Gastrocnemius medialis (tissue), 4 donors: ENCODE measurements around the gene PBX3. TPM values are rescaled to one million over a fixed set of nuclear protein-coding genes. Genes with fewer than 3 reads are reported as not detected.

ENCODE experiments used
- ATAC-seq, 2 donors: fragments of 150-250 bp; one replicate each; pipeline ENCODE4 v1.9.1; 2016
- DNase-seq, 2 donors: peaks; one replicate each; pipeline ENCODE4 v3.0.0-alpha.2; 2019
- H3K27ac ChIP-seq, 4 donors: fragments of 200-600 bp; sonication (generic); 1 replicate in 1 of 4; 2 replicates in 3 of 4; pipeline ENCODE4 v1.5.1; 2016 to 2018; ENCODE audit warnings: mild to moderate bottlenecking in 2 of 4, moderate library complexity in 1 of 4
- H3K27me3 ChIP-seq, 3 donors: fragments of 200-600 bp; sonication (generic) in 2 of 3; 1 replicate in 1 of 3; 2 replicates in 2 of 3; pipeline versions ENCODE4 v1.5.1 to v1.6.0; 2016 to 2019; ENCODE audit warnings: mild to moderate bottlenecking in 1 of 3, moderate library complexity in 1 of 3
- H3K36me3 ChIP-seq, 2 donors: fragments of 200-600 bp; sonication (generic) in 1 of 2; one replicate each; pipeline ENCODE4 v1.5.1; 2017 to 2018
- H3K4me1 ChIP-seq, 2 donors: fragments of 200-600 bp; sonication (generic) in 1 of 2; one replicate each; pipeline ENCODE4 v1.5.1; 2016 to 2017; ENCODE audit warnings: mild to moderate bottlenecking in 2 of 2
- H3K4me3 ChIP-seq, 4 donors: fragments of 200-600 bp; sonication (generic) in 3 of 4; 1 replicate in 1 of 4; 2 replicates in 3 of 4; pipeline ENCODE4 v1.5.1; 2016 to 2019; ENCODE audit warnings: mild to moderate bottlenecking in 2 of 4
- H3K9me3 ChIP-seq, 3 donors: fragments of 200-600 bp; sonication (generic) in 2 of 3; 1 replicate in 1 of 3; 2 replicates in 2 of 3; pipeline ENCODE4 v1.5.1; 2016 to 2019
- POLR2A ChIP-seq, 2 donors: fragments of 450-650 bp; IDR thresholded peaks; one replicate each; pipeline ENCODE4 v1.6.1; 2017; ENCODE audit warnings: antibody characterized with exemption in 2 of 2, mild to moderate bottlenecking in 2 of 2, moderate library complexity in 2 of 2
- in situ Hi-C, 4 donors: fragments of 200-750 bp; cut with MboI; loops; one replicate each; pipeline versions ENCODE4 v1.15.0 to v1.8.0; 2017; ENCODE audit warnings: low sequenced_read_pairs in 4 of 4
- intact Hi-C: fragments of 100-400 bp; cut with DNase I; formaldehyde crosslinking; loops from one replicate; pipeline ENCODE4 v1.15.1; 2023; ENCODE audit warnings: low total_unique reads
- total RNA-seq, 4 donors: library from RNA; depleted of rRNA; stranded (reverse); fragments of >200 nt; gene quantifications; one replicate each; pipeline versions ENCODE4 v1.1.0 to v1.2.3, GENCODE V29; 2016
- TF ChIP-seq, protein P1 (sequence below), 5 experiments: fragments of 450-650 bp in 3 of 5; fragments of 200-600 bp in 2 of 5; sonication (generic) in 2 of 5; IDR thresholded peaks in 4 of 5; conservative IDR thresholded peaks in 1 of 5; 1 replicate in 4 of 5; 2 replicates in 1 of 5; pipeline ENCODE4 v1.5.1; 2016 to 2019; ENCODE audit warnings: antibody characterized with exemption in 5 of 5, mild to moderate bottlenecking in 3 of 5, moderate library complexity in 3 of 5

Gene PBX3
- total RNA-seq, 4 donors from 2014 or later, result 6.6 to 31.0 (median 9.6) TPM

GRCh38 chr9:125743682-125744428 lies 3.3 kb upstream of the PBX3 start:
- TF ChIP-seq POLR2A (IDR thresholded peaks at IDR 0.05), result no peak
- TF ChIP-seq, protein P1, sequence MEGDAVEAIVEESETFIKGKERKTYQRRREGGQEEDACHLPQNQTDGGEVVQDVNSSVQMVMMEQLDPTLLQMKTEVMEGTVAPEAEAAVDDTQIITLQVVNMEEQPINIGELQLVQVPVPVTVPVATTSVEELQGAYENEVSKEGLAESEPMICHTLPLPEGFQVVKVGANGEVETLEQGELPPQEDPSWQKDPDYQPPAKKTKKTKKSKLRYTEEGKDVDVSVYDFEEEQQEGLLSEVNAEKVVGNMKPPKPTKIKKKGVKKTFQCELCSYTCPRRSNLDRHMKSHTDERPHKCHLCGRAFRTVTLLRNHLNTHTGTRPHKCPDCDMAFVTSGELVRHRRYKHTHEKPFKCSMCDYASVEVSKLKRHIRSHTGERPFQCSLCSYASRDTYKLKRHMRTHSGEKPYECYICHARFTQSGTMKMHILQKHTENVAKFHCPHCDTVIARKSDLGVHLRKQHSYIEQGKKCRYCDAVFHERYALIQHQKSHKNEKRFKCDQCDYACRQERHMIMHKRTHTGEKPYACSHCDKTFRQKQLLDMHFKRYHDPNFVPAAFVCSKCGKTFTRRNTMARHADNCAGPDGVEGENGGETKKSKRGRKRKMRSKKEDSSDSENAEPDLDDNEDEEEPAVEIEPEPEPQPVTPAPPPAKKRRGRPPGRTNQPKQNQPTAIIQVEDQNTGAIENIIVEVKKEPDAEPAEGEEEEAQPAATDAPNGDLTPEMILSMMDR (IDR thresholded peaks at IDR 0.05 in 4 of 5, conservative IDR thresholded peaks at IDR 0.05 in 1 of 5), result no peak
- Histone ChIP-seq H3K9me3 (no peaks in the 10 kb centered on the region), H3K4me3 (no peak overlapping the region), H3K4me1 (peaks cover 3 to 15% of the 10 kb centered on the region in 2 donors), H3K27me3 (peaks cover 8 to 14% (median 10%) of the 10 kb centered on the region in 3 donors), H3K27ac (no peak overlapping the region), H3K36me3 (no peaks in the 10 kb centered on the region)
- ATAC-seq (no peak), DNase-seq (no peak)
- in situ Hi-C loops (no loop called here), intact Hi-C loops (no loop called here)

DNA sequence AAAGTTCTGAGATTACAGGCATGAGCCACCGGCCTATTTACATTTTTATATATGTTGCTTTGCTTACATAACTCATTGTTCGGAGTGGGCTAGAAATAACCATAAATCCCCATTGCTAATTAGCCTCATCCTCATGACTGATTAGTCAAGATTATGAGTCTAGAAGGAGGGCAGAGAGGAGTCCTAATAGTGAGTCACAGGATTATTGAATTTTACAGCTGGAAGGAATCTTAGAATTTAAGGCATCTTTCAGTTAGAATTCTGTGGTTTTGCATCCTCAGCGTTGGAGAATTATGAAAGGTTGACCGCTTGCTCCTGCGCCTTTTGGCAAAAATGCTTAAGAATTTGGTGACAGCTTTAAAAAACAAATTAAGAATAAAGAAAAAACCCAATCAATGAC lies 2.6 kb upstream of the PBX3 start:
- Histone ChIP-seq H3K4me1 (peaks cover 3 to 15% of the 10 kb centered on the region in 2 donors), H3K27ac (no peak overlapping the region), H3K9me3 (no peaks in the 10 kb centered on the region), H3K4me3 (no peak overlapping the region), H3K27me3 (peaks cover 12 to 21% (median 18%) of the 10 kb centered on the region in 3 donors), H3K36me3 (no peaks in the 10 kb centered on the region)
- DNase-seq (no peak), ATAC-seq (no peak)
- in situ Hi-C loops, result no loop called here
- TF ChIP-seq, protein P1 (IDR thresholded peaks at IDR 0.05 in 4 of 5, conservative IDR thresholded peaks at IDR 0.05 in 1 of 5), result no peak
- TF ChIP-seq POLR2A (IDR thresholded peaks at IDR 0.05), result no peak
- intact Hi-C loops, result no loop called here

DNA sequence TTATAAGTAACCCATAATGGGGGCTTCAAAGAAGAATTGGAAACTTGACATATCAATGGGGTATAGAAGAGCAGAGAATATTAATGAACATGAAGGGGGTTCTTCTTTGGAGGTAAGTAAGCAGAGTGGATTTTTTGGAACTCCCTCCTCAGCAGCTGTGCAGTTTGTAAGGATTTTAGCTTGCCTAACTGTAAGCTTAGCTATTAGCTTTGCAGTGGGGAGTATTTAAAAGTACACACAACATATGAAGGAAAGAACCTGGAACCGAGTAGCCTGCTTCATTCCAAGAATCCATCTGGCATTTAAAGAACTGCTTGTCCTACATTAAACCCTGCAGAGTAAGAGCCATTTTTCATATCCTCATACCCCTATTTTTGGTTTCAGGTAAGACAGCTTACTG lies 2.2 kb upstream of the PBX3 start:
- Histone ChIP-seq H3K4me1 (peaks cover 3 to 15% of the 10 kb centered on the region in 2 donors), H3K9me3 (no peaks in the 10 kb centered on the region), H3K36me3 (no peaks in the 10 kb centered on the region), H3K4me3 (no peak overlapping the region), H3K27ac (no peak overlapping the region), H3K27me3 (peaks cover 16 to 24% (median 22%) of the 10 kb centered on the region in 3 donors)
- intact Hi-C loops (no loop called here), in situ Hi-C loops (no loop called here)
- ATAC-seq (no peak), DNase-seq (no peak)
- TF ChIP-seq, protein P1 (IDR thresholded peaks at IDR 0.05 in 4 of 5, conservative IDR thresholded peaks at IDR 0.05 in 1 of 5), result no peak
- TF ChIP-seq POLR2A (IDR thresholded peaks at IDR 0.05), result no peak

GRCh38 chr9:125745682-125746016 lies 1.5 kb upstream of the PBX3 start:
- ATAC-seq (peak; percentile 5 to 10), DNase-seq (no peak)
- Histone ChIP-seq H3K9me3 (no peaks in the 10 kb centered on the region), H3K27me3 (peaks cover 22 to 30% (median 28%) of the 10 kb centered on the region in 3 donors), H3K36me3 (no peaks in the 10 kb centered on the region), H3K4me3 (peak overlapping the region; percentile 63 to 85 (median 77)), H3K4me1 (peaks cover 3 to 15% of the 10 kb centered on the region in 2 donors), H3K27ac (peak overlapping the region in 3 of 4 donors; percentile 78 to 81 (median 80))
- TF ChIP-seq, protein P1 (IDR thresholded peaks at IDR 0.05 in 4 of 5, conservative IDR thresholded peaks at IDR 0.05 in 1 of 5), result no peak
- no peak for TF ChIP-seq POLR2A (IDR thresholded peaks at IDR 0.05)
- intact Hi-C loops, result loop anchor here (1.0 kb wide), 1 partner anchor 38 kb away; the partner anchor contains the start of gene MAPKAP1
- in situ Hi-C loops, result no loop called here
